Stimulated activated CD8-positive, alpha-beta memory T cell treated with anti-CD3 and anti-CD28 coated beads, Interleukin-15, amount 100 ng/mL, for 1 hour (primary cell): ENCODE data around the gene CAMTA1.

ENCODE experiments used
- DNase-seq: peaks from one replicate; pipeline ENCODE4 v3.0.0-alpha.2; 2020; ENCODE audit warnings: low read depth

Gene CAMTA1

GRCh38 chr1:7388141-7388487, 602.9 kb downstream of the CAMTA1 start:
- DNase-seq, result no peak

GRCh38 chr1:7388488-7389185, 603.4 kb downstream of the CAMTA1 start:
- DNase-seq, result no peak

- no peak for DNase-seq
Observed at GRCh38 chr1:7389201-7389905, 604.1 kb downstream of the CAMTA1 start.

GRCh38 chr1:7389906-7390603, 604.8 kb downstream of the CAMTA1 start:
- no peak for DNase-seq

- no peak for DNase-seq
Observed at GRCh38 chr1:7390604-7391000, 605.3 kb downstream of the CAMTA1 start.

- DNase-seq, result no peak
Observed at GRCh38 chr1:7393136-7393535, 607.9 kb downstream of the CAMTA1 start.

GRCh38 chr1:7395251-7395650, 610.0 kb downstream of the CAMTA1 start:
- no peak for DNase-seq

GRCh38 chr1:7398982-7399381, 613.7 kb downstream of the CAMTA1 start:
- DNase-seq, result no peak

- DNase-seq, result no peak
Observed at GRCh38 chr1:7399514-7400125, 614.4 kb downstream of the CAMTA1 start.

- no peak for DNase-seq
Observed at GRCh38 chr1:7400566-7400965, 615.3 kb downstream of the CAMTA1 start.

- DNase-seq, result no peak
Observed at GRCh38 chr1:7401814-7402547, 616.7 kb downstream of the CAMTA1 start.

- no peak for DNase-seq
Observed at GRCh38 chr1:7402548-7402850, 617.2 kb downstream of the CAMTA1 start.

- no peak for DNase-seq
Observed at GRCh38 chr1:7403265-7404045, 618.2 kb downstream of the CAMTA1 start.

- no peak for DNase-seq
Observed at GRCh38 chr1:7404046-7404742, 618.9 kb downstream of the CAMTA1 start.

GRCh38 chr1:7405844-7406500, 620.7 kb downstream of the CAMTA1 start:
- no peak for DNase-seq

- no peak for DNase-seq
Observed at GRCh38 chr1:7406641-7407543, 621.6 kb downstream of the CAMTA1 start.

- no peak for DNase-seq
Observed at GRCh38 chr1:7407544-7407895, 622.3 kb downstream of the CAMTA1 start.

GRCh38 chr1:7407980-7408770, 622.9 kb downstream of the CAMTA1 start:
- no peak for DNase-seq

- no peak for DNase-seq
Observed at GRCh38 chr1:7408771-7409150, 623.5 kb downstream of the CAMTA1 start.
